Endothelial cell (in vitro differentiated cells): ENCODE data around the gene SKIL. TPM values are rescaled to one million over a fixed set of nuclear protein-coding genes. Genes with fewer than 3 reads are reported as not detected.

Experiments used
- DNase-seq: peaks from one replicate; pipeline ENCODE4 v3.0.0; 2021; ENCODE audit warnings: low spot score
- H3K27ac Mint-ChIP-seq: one replicate; pipeline ENCODE4 v1.8.0; 2021; ENCODE audit warnings: mixed read lengths, inconsistent platforms; ENCODE audit not compliant: unreplicated experiment
- H3K27me3 Mint-ChIP-seq: one replicate; pipeline ENCODE4 v1.8.0; 2021; ENCODE audit warnings: mild to moderate bottlenecking, moderate library complexity, mixed read lengths, inconsistent platforms; ENCODE audit not compliant: unreplicated experiment
- H3K36me3 Mint-ChIP-seq: one replicate; pipeline ENCODE4 v1.8.0; 2021; ENCODE audit warnings: mild to moderate bottlenecking, low read depth, mixed read lengths, inconsistent platforms; ENCODE audit not compliant: unreplicated experiment
- H3K4me1 Mint-ChIP-seq: one replicate; pipeline ENCODE4 v1.8.0; 2021; ENCODE audit warnings: mild to moderate bottlenecking, mixed read lengths, inconsistent platforms; ENCODE audit not compliant: unreplicated experiment
- H3K4me3 Mint-ChIP-seq: one replicate; pipeline ENCODE4 v1.8.0; 2021; ENCODE audit warnings: mild to moderate bottlenecking, mixed read lengths, inconsistent platforms; ENCODE audit not compliant: unreplicated experiment
- H3K9me3 Mint-ChIP-seq: one replicate; pipeline ENCODE4 v1.8.0; 2021; ENCODE audit warnings: mixed read lengths, inconsistent platforms; ENCODE audit not compliant: unreplicated experiment
- CTCF ChIP-seq: fragments of 200-600 bp; sonication (generic); IDR thresholded peaks from one replicate; pipeline ENCODE4 v1.5.0; 2021; ENCODE audit warnings: antibody characterized with exemption; ENCODE audit not compliant: unreplicated experiment
- total RNA-seq: library from RNA; stranded (reverse); fragmentation: NEBNext Ultra II Directional; extraction: Animal tissue kit (Norgen Biotek cat#: 25700); gene quantifications from one replicate; pipeline ENCODE4 v1.2.1, GENCODE V29; 2021; ENCODE audit not compliant: unreplicated experiment

Gene SKIL
- total RNA-seq, 1 donor from 2014 or later, result 89.0 TPM

- Mint-ChIP-seq H3K4me3 (no peak overlapping the region), H3K9me3 (no peaks in the 10 kb centered on the region), H3K27me3 (peaks cover 8% of the 10 kb centered on the region), H3K36me3 (peaks cover 3% of the 10 kb centered on the region), H3K27ac (peak overlapping the region; percentile 57), H3K4me1 (peaks cover 15% of the 10 kb centered on the region)
- no peak for TF ChIP-seq CTCF
- no peak for DNase-seq
These were observed 64.2 kb downstream of the SKIL start for GRCh38 chr3:170421758-170422157.

GRCh38 chr3:170423001-170423615, 65.6 kb downstream of the SKIL start:
- Mint-ChIP-seq H3K9me3 (no peaks in the 10 kb centered on the region), H3K27ac (no peak overlapping the region), H3K27me3 (peaks cover 5% of the 10 kb centered on the region), H3K36me3 (peaks cover 3% of the 10 kb centered on the region), H3K4me3 (no peak overlapping the region), H3K4me1 (peaks cover 14% of the 10 kb centered on the region)
- no peak for DNase-seq
- TF ChIP-seq CTCF, result no peak

DNA sequence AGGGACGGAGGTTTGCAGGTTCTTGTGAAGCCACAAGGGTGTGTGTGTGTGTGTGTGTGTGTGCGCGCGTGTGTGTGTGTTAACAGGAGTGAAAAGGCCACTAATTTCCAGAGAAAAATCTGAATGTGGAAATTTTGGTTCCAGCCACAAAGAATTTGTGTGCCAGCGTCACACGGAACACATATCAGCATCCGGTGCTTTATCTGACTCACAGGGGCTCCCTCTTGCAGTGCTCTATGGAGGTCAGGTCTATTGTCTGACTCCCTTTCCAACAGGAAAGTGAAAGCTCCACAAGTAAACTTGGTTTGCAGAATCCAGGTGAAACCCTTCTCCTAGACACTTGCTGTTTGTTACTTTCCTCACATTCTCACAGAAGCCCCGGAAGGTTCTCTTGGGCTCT, 67.4 kb downstream of the SKIL start:
- H3K36me3 Mint-ChIP-seq, result peaks cover 3% of the 10 kb centered on the region
- no peak overlapping the region for H3K4me3 Mint-ChIP-seq
- peaks cover 2% of the 10 kb centered on the region for H3K27me3 Mint-ChIP-seq
- H3K4me1 Mint-ChIP-seq, result peaks cover 11% of the 10 kb centered on the region
- no peak for TF ChIP-seq CTCF
- no peak overlapping the region for H3K27ac Mint-ChIP-seq
- no peaks in the 10 kb centered on the region for H3K9me3 Mint-ChIP-seq
- DNase-seq, result no peak

GRCh38 chr3:170425491-170426239, 68.2 kb downstream of the SKIL start:
- Mint-ChIP-seq H3K9me3 (no peaks in the 10 kb centered on the region), H3K4me3 (no peak overlapping the region), H3K27me3 (peaks cover 2% of the 10 kb centered on the region), H3K36me3 (peaks cover 3% of the 10 kb centered on the region), H3K27ac (no peak overlapping the region), H3K4me1 (peaks cover 5% of the 10 kb centered on the region)
- TF ChIP-seq CTCF, result no peak
- DNase-seq, result no peak

- Mint-ChIP-seq H3K27ac (no peak overlapping the region), H3K27me3 (peaks cover 2% of the 10 kb centered on the region), H3K4me1 (peaks cover 3% of the 10 kb centered on the region), H3K9me3 (no peaks in the 10 kb centered on the region), H3K36me3 (peaks cover 3% of the 10 kb centered on the region), H3K4me3 (no peak overlapping the region)
- no peak for DNase-seq
- no peak for TF ChIP-seq CTCF
These were observed 68.8 kb downstream of the SKIL start for GRCh38 chr3:170426240-170426797.
